Adrenal gland (tissue), 5 donors: Measurements from ENCODE around the gene OR13C2.

Experiments used
- POLR2A ChIP-seq, 2 donors: fragments of 450-650 bp; IDR thresholded peaks; one replicate each; pipeline ENCODE4 v1.6.1; 2017; ENCODE audit warnings: antibody characterized with exemption in 2 of 2, mild to moderate bottlenecking in 2 of 2, moderate library complexity in 1 of 2
- TF ChIP-seq, protein P1 (sequence below), 6 experiments: fragments of 450-650 bp in 4 of 6; fragments of 200-600 bp in 2 of 6; sonication (generic) in 1 of 6; IDR thresholded peaks; 1 replicate in 5 of 6; 2 replicates in 1 of 6; pipeline versions ENCODE4 v1.5.1 to v1.8.0; 2016 to 2021; ENCODE audit warnings: antibody characterized with exemption in 6 of 6, mild to moderate bottlenecking in 2 of 6, moderate library complexity in 1 of 6
- donor health status: DM: no; HTN: no; CAD: no.

GRCh38 chr9:104611213-104611612, 5.8 kb upstream of the OR13C2 start:
- no peak for TF ChIP-seq POLR2A (IDR thresholded peaks at IDR 0.05)
- TF ChIP-seq, protein P1, sequence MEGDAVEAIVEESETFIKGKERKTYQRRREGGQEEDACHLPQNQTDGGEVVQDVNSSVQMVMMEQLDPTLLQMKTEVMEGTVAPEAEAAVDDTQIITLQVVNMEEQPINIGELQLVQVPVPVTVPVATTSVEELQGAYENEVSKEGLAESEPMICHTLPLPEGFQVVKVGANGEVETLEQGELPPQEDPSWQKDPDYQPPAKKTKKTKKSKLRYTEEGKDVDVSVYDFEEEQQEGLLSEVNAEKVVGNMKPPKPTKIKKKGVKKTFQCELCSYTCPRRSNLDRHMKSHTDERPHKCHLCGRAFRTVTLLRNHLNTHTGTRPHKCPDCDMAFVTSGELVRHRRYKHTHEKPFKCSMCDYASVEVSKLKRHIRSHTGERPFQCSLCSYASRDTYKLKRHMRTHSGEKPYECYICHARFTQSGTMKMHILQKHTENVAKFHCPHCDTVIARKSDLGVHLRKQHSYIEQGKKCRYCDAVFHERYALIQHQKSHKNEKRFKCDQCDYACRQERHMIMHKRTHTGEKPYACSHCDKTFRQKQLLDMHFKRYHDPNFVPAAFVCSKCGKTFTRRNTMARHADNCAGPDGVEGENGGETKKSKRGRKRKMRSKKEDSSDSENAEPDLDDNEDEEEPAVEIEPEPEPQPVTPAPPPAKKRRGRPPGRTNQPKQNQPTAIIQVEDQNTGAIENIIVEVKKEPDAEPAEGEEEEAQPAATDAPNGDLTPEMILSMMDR (IDR thresholded peaks at IDR 0.05): no peak
